Lower leg skin (tissue), 4 donors: ENCODE results near the gene PLD1. TPM values are rescaled to one million over a fixed set of nuclear protein-coding genes. Genes with fewer than 3 reads are reported as not detected.
"Not testable (repeated sequence)": the region's sequence is repeated elsewhere in the genome, so short reads cannot be mapped to it uniquely, and the experiment has no call there.

Source experiments
- DNase-seq, 2 donors: peaks; one replicate each; pipeline ENCODE4 v3.0.0-alpha.2; 2019; ENCODE audit warnings: low spot score in 2 of 2
- H3K4me3 ChIP-seq: fragments of 200-600 bp; sonication (generic); 2 replicates; pipeline ENCODE4 v1.5.1; 2017; ENCODE audit warnings: mild to moderate bottlenecking, low read depth; ENCODE audit not compliant: poor library complexity, severe bottlenecking
- CTCF ChIP-seq, 3 donors: fragments of 450-650 bp; IDR thresholded peaks; one replicate each; pipeline ENCODE4 v1.5.1; 2016; ENCODE audit warnings: antibody characterized with exemption in 3 of 3, mild to moderate bottlenecking in 3 of 3, moderate library complexity in 2 of 3
- POLR2A ChIP-seq, 2 donors: fragments of 450-650 bp; IDR thresholded peaks; one replicate each; pipeline ENCODE4 v1.6.1; 2016 to 2017; ENCODE audit warnings: antibody characterized with exemption in 2 of 2, mild to moderate bottlenecking in 1 of 2, moderate library complexity in 1 of 2
- WGBS, 2 donors: methylation state at CpG; one replicate each; pipeline ENCODE4 v1.1.5; 2018; 5-methylcytosine and 5-hydroxymethylcytosine counted together
- intact Hi-C: fragments of 100-400 bp; cut with DNase I; formaldehyde crosslinking; loops from one replicate; pipeline ENCODE4 v1.15.0; 2023; ENCODE audit warnings: low total_unique reads
- total RNA-seq, 4 donors: library from RNA; depleted of rRNA; stranded (reverse); fragments of >200 nt; gene quantifications; one replicate each; pipeline ENCODE4 v1.1.0, GENCODE V29; 2016

Gene PLD1
- total RNA-seq, 4 donors from 2014 or later: 26.4 to 55.8 (median 48.7) TPM

- H3K4me3 ChIP-seq: no peak overlapping the region
- no peak for DNase-seq
- WGBS, 2 donors: 69 to 73% methylated on average over 1 of the region's 1 CpG
- intact Hi-C loops: no loop called here
- TF ChIP-seq CTCF (IDR thresholded peaks at IDR 0.05): no peak
Observed at GRCh38 chr3:171636666-171637065, 173.6 kb downstream of the PLD1 start.

DNA sequence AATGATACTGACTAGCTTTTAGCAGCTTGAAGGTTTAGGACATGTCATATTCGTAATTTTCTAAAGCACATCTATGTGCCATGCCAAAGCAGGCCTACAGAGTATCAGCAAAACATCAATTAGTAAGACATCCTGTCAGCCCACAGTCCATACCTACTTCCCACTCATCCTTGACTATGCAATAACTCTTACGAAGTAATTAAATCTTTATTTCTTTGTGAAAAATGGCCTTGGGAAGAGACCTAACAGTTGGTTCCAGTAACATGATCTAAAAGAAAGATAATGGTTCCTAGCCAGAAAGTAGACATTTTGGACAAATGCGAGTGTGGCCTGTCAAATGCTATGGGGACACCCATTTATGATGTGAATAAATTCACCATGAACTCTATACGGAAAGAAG, 177.5 kb downstream of the PLD1 start:
- H3K4me3 ChIP-seq: no peak overlapping the region
- WGBS, 2 donors: 96 to 97% methylated on average over 4 of the region's 4 CpGs
- no peak for DNase-seq
- TF ChIP-seq CTCF (IDR thresholded peaks at IDR 0.05): no peak
- no peak for TF ChIP-seq POLR2A (IDR thresholded peaks at IDR 0.05)
- intact Hi-C loops: no loop called here

GRCh38 chr3:171626799-171627198, 183.5 kb downstream of the PLD1 start:
- 90 to 94% methylated on average over 2 of the region's 2 CpGs for WGBS, 2 donors

GRCh38 chr3:171622126-171622525, 188.2 kb downstream of the PLD1 start:
- intact Hi-C loops: no loop called here
- DNase-seq: no peak
- H3K4me3 ChIP-seq: no peak overlapping the region
- 93 to 97% methylated on average over 2 of the region's 2 CpGs for WGBS, 2 donors
- TF ChIP-seq POLR2A (IDR thresholded peaks at IDR 0.05) (no peak), CTCF (IDR thresholded peaks at IDR 0.05) (no peak)

More at GRCh38 chr3:171626799-171627198, 183.5 kb downstream of the PLD1 start:
- H3K4me3 ChIP-seq, intact Hi-C loops, DNase-seq: not testable (repeated sequence)

- TF ChIP-seq CTCF (IDR thresholded peaks at IDR 0.05) (no peak), POLR2A (IDR thresholded peaks at IDR 0.05) (no peak)
- intact Hi-C loops: no loop called here
- no peak for DNase-seq
- WGBS, 2 donors: 70 to 93% methylated on average over 1 of the region's 1 CpG
- H3K4me3 ChIP-seq: no peak overlapping the region
Observed at GRCh38 chr3:171620825-171621434, 189.4 kb downstream of the PLD1 start.

- no peak for DNase-seq
- H3K4me3 ChIP-seq: no peak overlapping the region
- intact Hi-C loops: no loop called here
- TF ChIP-seq POLR2A (IDR thresholded peaks at IDR 0.05) (no peak), CTCF (IDR thresholded peaks at IDR 0.05) (no peak)
- 77 to 86% methylated on average over 4 of the region's 4 CpGs for WGBS, 2 donors
Observed at GRCh38 chr3:171616798-171617197, 193.5 kb downstream of the PLD1 start.
